Measurements from ENCODE around the gene MRPS2.

DNA sequence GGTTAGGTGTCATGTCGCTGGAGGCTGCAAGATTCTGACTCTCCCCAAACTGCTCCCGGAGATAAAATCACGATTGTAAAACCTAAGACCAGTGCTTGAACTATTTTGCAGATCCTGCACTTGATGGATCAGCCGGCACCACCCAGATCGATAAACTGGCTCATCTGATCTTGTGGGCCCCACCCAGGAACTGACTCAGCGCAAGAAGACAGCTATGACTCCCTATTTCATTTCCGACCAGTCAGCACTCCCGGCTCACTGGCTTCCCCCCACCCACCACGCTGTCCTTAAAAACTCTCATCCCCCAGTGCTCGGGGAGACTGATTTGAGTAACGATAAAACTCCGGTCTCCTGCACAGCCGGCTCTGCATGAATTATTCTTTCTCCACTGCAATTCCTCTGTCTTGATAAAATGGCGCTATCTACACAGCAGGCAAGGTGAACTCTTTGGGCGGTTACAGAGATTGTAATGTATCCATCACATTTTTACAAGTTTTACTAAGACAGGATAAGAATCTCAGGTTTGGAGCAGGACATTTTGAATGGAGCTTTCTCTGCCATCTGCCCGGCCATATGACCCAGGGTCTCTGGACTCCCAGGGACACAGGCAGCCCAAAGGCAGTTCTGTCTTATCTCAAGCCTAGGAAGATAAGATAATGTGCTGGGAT lies 31.5 kb upstream of the MRPS2 start:
- TF ChIP-seq, protein P1, sequence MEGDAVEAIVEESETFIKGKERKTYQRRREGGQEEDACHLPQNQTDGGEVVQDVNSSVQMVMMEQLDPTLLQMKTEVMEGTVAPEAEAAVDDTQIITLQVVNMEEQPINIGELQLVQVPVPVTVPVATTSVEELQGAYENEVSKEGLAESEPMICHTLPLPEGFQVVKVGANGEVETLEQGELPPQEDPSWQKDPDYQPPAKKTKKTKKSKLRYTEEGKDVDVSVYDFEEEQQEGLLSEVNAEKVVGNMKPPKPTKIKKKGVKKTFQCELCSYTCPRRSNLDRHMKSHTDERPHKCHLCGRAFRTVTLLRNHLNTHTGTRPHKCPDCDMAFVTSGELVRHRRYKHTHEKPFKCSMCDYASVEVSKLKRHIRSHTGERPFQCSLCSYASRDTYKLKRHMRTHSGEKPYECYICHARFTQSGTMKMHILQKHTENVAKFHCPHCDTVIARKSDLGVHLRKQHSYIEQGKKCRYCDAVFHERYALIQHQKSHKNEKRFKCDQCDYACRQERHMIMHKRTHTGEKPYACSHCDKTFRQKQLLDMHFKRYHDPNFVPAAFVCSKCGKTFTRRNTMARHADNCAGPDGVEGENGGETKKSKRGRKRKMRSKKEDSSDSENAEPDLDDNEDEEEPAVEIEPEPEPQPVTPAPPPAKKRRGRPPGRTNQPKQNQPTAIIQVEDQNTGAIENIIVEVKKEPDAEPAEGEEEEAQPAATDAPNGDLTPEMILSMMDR (conservative IDR thresholded peaks at IDR 0.05; ENCODE audit: low read depth, low read length) = no peak
- TF ChIP-seq EZH2phosphoT487 (IDR thresholded peaks at IDR 0.05; ENCODE audit: borderline replicate concordance, low read length) = no peak
- TF ChIP-seq EZH2 (IDR thresholded peaks at IDR 0.05; ENCODE audit: low read length, unreplicated experiment) = no peak
